Endothelial cell of umbilical vein (primary cell): ENCODE data around the gene CXCR2. TPM values are rescaled to one million over a fixed set of nuclear protein-coding genes. Genes with fewer than 3 reads are reported as not detected.

Experiments used
- BruUV-seq: library from RNA; stranded (reverse); fragments of 400-500 nt; replicated peaks from 2 replicates; lab custom pipeline; 2021; lab: Mats Ljungman, UMichigan
- CTCF ChIA-PET: fragments of 300-600, 350-600 bp; sonication (Branson Sonifier 250); formaldehyde crosslinking; loops from one replicate; lab custom pipeline; 2021; ENCODE audit warnings: antibody characterized with exemption, inconsistent platforms; lab: Charles Lee
- POLR2A ChIA-PET: fragments of 300-600, 350-600 bp; sonication (Branson Sonifier 250); formaldehyde crosslinking; loops from one replicate; lab custom pipeline; 2021; ENCODE audit warnings: antibody characterized with exemption, inconsistent platforms; lab: Charles Lee
- DNase-seq: peaks from one replicate; pipeline ENCODE4 v3.0.0-alpha.2; 2011; ENCODE audit warnings: low read depth, low spot score
- FAIRE-seq: peaks from 2 replicates; lab custom pipeline; 2011; peaks lifted over from hg19 to GRCh38; lab: Jason Lieb, UNC
- H2AFZ ChIP-seq: 2 replicates; pipeline ENCODE4 v1.6.0; 2012; ENCODE audit warnings: low read depth, low read length, control low read depth, inconsistent platforms
- H3K27ac ChIP-seq: 2 replicates; pipeline ENCODE4 v1.5.1; 2011; ENCODE audit warnings: low read depth, mild to moderate bottlenecking, control low read depth, low read length, moderate library complexity; ENCODE audit not compliant: insufficient read depth
- H3K27me3 ChIP-seq, 2 experiments: 2 replicates each; pipeline versions ENCODE4 v1.6.0 to v1.6.1; 2011; ENCODE audit warnings: low read length in 2 of 2, mixed read lengths in 1 of 2; ENCODE audit not compliant: control insufficient read depth in 2 of 2, insufficient read depth in 2 of 2
- H3K36me3 ChIP-seq, 2 experiments: 2 replicates in 1 of 2; 3 replicates in 1 of 2; pipeline ENCODE4 v1.5.1; 2011; ENCODE audit warnings: low read length in 2 of 2, mild to moderate bottlenecking in 1 of 2, moderate library complexity in 1 of 2; ENCODE audit not compliant: control insufficient read depth in 2 of 2, insufficient read depth in 2 of 2; ENCODE audit errors: extremely low read depth in 1 of 2
- H3K4me1 ChIP-seq: 3 replicates; pipeline ENCODE4 v1.5.1; 2011; ENCODE audit warnings: mild to moderate bottlenecking, low read length; ENCODE audit not compliant: control insufficient read depth, insufficient read depth; ENCODE audit errors: extremely low read depth
- H3K4me2 ChIP-seq: 2 replicates; pipeline ENCODE4 v1.6.1; 2011; ENCODE audit warnings: low read length, control low read depth, mixed read lengths; ENCODE audit not compliant: insufficient read depth
- H3K4me3 ChIP-seq, 3 experiments: fragments of 200-600 bp in 1 of 3; sonication (generic), shearing (Covaris generic) in 1 of 3; replicated peaks in 1 of 3; 2 replicates each; pipeline ENCODE4 v1.5.1; 2011 to 2016; ENCODE audit warnings: control low read depth in 3 of 3, low read length in 3 of 3, mild to moderate bottlenecking in 2 of 3, inconsistent platforms in 1 of 3, low read depth in 1 of 3, moderate library complexity in 1 of 3; ENCODE audit not compliant: insufficient read depth in 1 of 3
- H3K79me2 ChIP-seq: 2 replicates; pipeline ENCODE4 v1.6.0; 2012; ENCODE audit warnings: low read length, inconsistent platforms; ENCODE audit not compliant: control insufficient read depth, insufficient read depth
- H3K9ac ChIP-seq: replicated peaks from 2 replicates; pipeline ENCODE3; 2011; ENCODE audit warnings: low read length, control low read depth; ENCODE audit not compliant: insufficient read depth; ENCODE audit errors: extremely low read depth
- H3K9me1 ChIP-seq: replicated peaks from 3 replicates; pipeline ENCODE4 v1.6.0; 2011; ENCODE audit warnings: mild to moderate bottlenecking, low read length; ENCODE audit not compliant: control insufficient read depth, insufficient read depth; ENCODE audit errors: extremely low read depth
- H3K9me3 ChIP-seq: replicated peaks from 2 replicates; pipeline ENCODE4 v1.5.1; 2012; ENCODE audit warnings: low read length, inconsistent platforms; ENCODE audit not compliant: control insufficient read depth, insufficient read depth
- H4K20me1 ChIP-seq: replicated peaks from 2 replicates; pipeline ENCODE3; 2011; ENCODE audit warnings: mild to moderate bottlenecking, low read length; ENCODE audit not compliant: control insufficient read depth, insufficient read depth; ENCODE audit errors: extremely low read depth
- FOS ChIP-seq: IDR thresholded peaks from 2 replicates; pipeline ENCODE4 v1.6.1; 2011; ENCODE audit warnings: mild to moderate bottlenecking, low read length, moderate library complexity, borderline replicate concordance; ENCODE audit not compliant: insufficient read depth
- GATA2 ChIP-seq: IDR thresholded peaks from 2 replicates; pipeline ENCODE4 v1.7.0; 2011; ENCODE audit warnings: low read depth, mild to moderate bottlenecking, moderate library complexity, mixed read lengths, low read length; ENCODE audit not compliant: insufficient read length, insufficient read depth
- JUN ChIP-seq: IDR thresholded peaks from 2 replicates; pipeline ENCODE4 v1.6.1; 2011; ENCODE audit warnings: borderline replicate concordance, low read depth; ENCODE audit not compliant: insufficient read length, insufficient read depth
- MAX ChIP-seq: IDR thresholded peaks from 2 replicates; pipeline ENCODE4 v1.6.1; 2011; ENCODE audit not compliant: insufficient read depth, insufficient read length
- POLR2A ChIP-seq: IDR thresholded peaks from 2 replicates; pipeline ENCODE4 v1.6.1; 2012; ENCODE audit warnings: low read depth, mild to moderate bottlenecking, control low read depth, low read length
- dilution Hi-C: fragments of 300-500 bp; cut with MboI; formaldehyde crosslinking; loops from one replicate; pipeline ENCODE4 v1.15.0; 2019; ENCODE audit warnings: low sequenced_read_pairs; ENCODE audit not compliant: extremely low pct_ligation_motif_present
- intact Hi-C: fragments of 100-400 bp; cut with micrococcal nuclease; formaldehyde crosslinking; loops from one replicate; pipeline ENCODE4 v1.10.0; 2022
- polyA plus RNA-seq, 4 experiments: library from polyadenylated mRNA; depleted of rRNA in 3 of 4; stranded (reverse) in 3 of 4; unstranded in 1 of 4; fragments of >200 nt; gene quantifications; 2 replicates each; pipeline versions ENCODE4 v1.2.1 to v1.2.3, GENCODE V29; 2011 to 2012; ENCODE audit warnings: missing spikeins in 1 of 4
- total RNA-seq: library from RNA; stranded (reverse); gene quantifications from 2 replicates; pipeline ENCODE4 v1.2.3, GENCODE V29; 2021
- TF ChIP-seq, protein P1 (sequence below), 2 donors: IDR thresholded peaks; 1 replicate in 1 of 2; 2 replicates in 1 of 2; pipeline ENCODE4 v1.5.1; 2011; ENCODE audit warnings: low read length in 2 of 2, mild to moderate bottlenecking in 2 of 2, moderate library complexity in 2 of 2, control low read depth in 1 of 2, inconsistent platforms in 1 of 2, low read depth in 1 of 2; ENCODE audit not compliant: insufficient read depth in 1 of 2; ENCODE audit errors: extremely low read depth in 1 of 2

Gene CXCR2
- total and polyA plus RNA-seq, 2 donors (not counting 3 experiments of a cell fraction or from before 2014, with no cell fraction given) = not detected

DNA sequence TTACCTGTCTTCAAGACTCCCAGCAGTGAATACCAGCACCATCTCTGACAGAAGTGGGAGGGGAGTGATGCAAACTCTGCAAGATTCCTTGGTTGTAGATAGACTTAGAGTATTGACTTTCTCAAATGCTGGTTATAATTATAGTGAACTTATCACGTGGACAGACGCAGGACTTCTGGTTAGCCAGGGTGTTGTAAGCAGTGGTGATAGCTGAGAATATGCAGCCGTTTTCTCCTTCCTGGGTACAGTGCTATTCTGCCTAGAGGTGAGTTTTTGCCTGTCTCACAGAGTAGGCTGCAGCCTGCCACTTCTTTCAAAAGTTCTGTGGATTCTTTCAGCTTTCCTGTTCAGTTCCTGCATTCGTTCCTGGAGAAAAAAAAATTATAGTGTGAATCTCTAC lies 733 bp upstream of the CXCR2 start:
- intact Hi-C loops (no loop called here), dilution Hi-C loops (no loop called here)
- no peak overlapping the region for H3K4me3 ChIP-seq
- H2AFZ ChIP-seq = no peak overlapping the region
- H3K27me3 ChIP-seq = no peaks in the 10 kb centered on the region
- no peaks in the 10 kb centered on the region for H3K4me1 ChIP-seq
- H3K9ac ChIP-seq = no peak overlapping the region
- H4K20me1 ChIP-seq = no peaks in the 10 kb centered on the region
- FAIRE-seq (no peak), DNase-seq (no peak)
- ChIA-PET POLR2A (no interaction called here), CTCF (no interaction called here)
- no peaks in the 10 kb centered on the region for H3K36me3 ChIP-seq
- no peak overlapping the region for H3K4me2 ChIP-seq
- no peak overlapping the region for H3K27ac ChIP-seq
- no peaks in the 10 kb centered on the region for H3K9me1 ChIP-seq
- no peaks in the 10 kb centered on the region for H3K79me2 ChIP-seq
- no TSS peak for BruUV-seq
- TF ChIP-seq FOS (no peak), POLR2A (no peak), JUN (no peak)
- TF ChIP-seq, protein P1, sequence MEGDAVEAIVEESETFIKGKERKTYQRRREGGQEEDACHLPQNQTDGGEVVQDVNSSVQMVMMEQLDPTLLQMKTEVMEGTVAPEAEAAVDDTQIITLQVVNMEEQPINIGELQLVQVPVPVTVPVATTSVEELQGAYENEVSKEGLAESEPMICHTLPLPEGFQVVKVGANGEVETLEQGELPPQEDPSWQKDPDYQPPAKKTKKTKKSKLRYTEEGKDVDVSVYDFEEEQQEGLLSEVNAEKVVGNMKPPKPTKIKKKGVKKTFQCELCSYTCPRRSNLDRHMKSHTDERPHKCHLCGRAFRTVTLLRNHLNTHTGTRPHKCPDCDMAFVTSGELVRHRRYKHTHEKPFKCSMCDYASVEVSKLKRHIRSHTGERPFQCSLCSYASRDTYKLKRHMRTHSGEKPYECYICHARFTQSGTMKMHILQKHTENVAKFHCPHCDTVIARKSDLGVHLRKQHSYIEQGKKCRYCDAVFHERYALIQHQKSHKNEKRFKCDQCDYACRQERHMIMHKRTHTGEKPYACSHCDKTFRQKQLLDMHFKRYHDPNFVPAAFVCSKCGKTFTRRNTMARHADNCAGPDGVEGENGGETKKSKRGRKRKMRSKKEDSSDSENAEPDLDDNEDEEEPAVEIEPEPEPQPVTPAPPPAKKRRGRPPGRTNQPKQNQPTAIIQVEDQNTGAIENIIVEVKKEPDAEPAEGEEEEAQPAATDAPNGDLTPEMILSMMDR (IDR thresholded peaks at IDR 0.05; ENCODE audit: extremely low read depth in 1 of 2, insufficient read depth in 1 of 2, low read depth in 1 of 2, low read length in 2 of 2) = no peak
- H3K9me3 ChIP-seq = no peaks in the 10 kb centered on the region

DNA sequence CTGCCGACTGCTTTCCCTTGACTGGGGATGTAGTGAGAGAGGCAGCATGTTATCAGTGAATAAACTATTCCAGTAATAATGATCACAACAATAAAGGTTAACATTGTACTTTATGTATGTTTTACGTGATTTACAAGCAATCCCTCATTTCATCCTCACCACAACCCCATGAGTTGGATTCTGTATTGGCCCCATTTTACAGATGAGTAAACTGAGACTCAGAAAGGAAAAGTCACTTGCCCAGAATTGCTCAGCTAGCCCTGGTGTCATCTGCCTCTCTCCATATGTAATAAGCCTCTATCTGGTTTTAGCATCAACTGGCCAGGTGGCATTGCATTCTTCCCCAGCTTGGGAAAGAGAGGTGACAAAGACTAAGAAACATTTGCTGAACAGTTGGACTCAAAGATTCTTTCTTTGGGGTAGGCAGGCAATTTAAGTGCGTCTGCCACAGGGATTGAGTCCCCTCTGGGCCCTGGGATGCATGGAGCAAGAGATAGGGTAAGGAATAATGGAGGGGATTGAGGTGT lies 2.2 kb downstream of the CXCR2 start:
- Histone ChIP-seq H4K20me1 (no peaks in the 10 kb centered on the region), H3K4me1 (no peaks in the 10 kb centered on the region), H3K36me3 (no peaks in the 10 kb centered on the region), H3K27me3 (peaks cover 1 to 3% of the 10 kb centered on the region in 2 experiments), H3K27ac (no peak overlapping the region), H3K9ac (no peak overlapping the region), H3K4me2 (no peak overlapping the region), H3K9me3 (no peaks in the 10 kb centered on the region), H3K4me3 (no peak overlapping the region), H2AFZ (no peak overlapping the region), H3K9me1 (no peaks in the 10 kb centered on the region), H3K79me2 (no peaks in the 10 kb centered on the region)
- dilution Hi-C loops (no loop called here), intact Hi-C loops (no loop called here)
- CTCF ChIA-PET = no interaction called here
- POLR2A ChIA-PET = no interaction called here
- DNase-seq = no peak
- FAIRE-seq = no peak
- TF ChIP-seq, protein P1 (IDR thresholded peaks at IDR 0.05; ENCODE audit: extremely low read depth in 1 of 2, insufficient read depth in 1 of 2, low read depth in 1 of 2, low read length in 2 of 2) = no peak
- TF ChIP-seq GATA2 (no peak), JUN (no peak), MAX (no peak), FOS (no peak)
- no TSS peak for BruUV-seq
